22Rv1 (cell line): ENCODE measurements around the gene NEUROD1.

ENCODE experiments used
- H3K27ac ChIP-seq: fragments of 450-650 bp; 2 replicates; pipeline ENCODE4 v1.5.1; 2017
- CTCF ChIP-seq: fragments of 450-650 bp; IDR thresholded peaks from 2 replicates; pipeline ENCODE4 v1.5.1; 2017; ENCODE audit warnings: mild to moderate bottlenecking
- ZFX ChIP-seq: fragments of 450-650 bp; IDR thresholded peaks from 2 replicates; pipeline ENCODE4 v1.6.1; 2017; ENCODE audit warnings: antibody characterized with exemption, borderline replicate concordance

NEUROD1 gene

GRCh38 chr2:181628590-181629585 lies 51.4 kb downstream of the NEUROD1 start:
- no peak overlapping the region for H3K27ac ChIP-seq
- TF ChIP-seq CTCF (no peak), ZFX (no peak)

GRCh38 chr2:181627545-181627944 lies 52.8 kb downstream of the NEUROD1 start:
- TF ChIP-seq CTCF (no peak), ZFX (no peak)
- H3K27ac ChIP-seq = no peak overlapping the region

GRCh38 chr2:181626671-181627070 lies 53.6 kb downstream of the NEUROD1 start:
- TF ChIP-seq CTCF (no peak), ZFX (no peak)
- H3K27ac ChIP-seq = no peak overlapping the region
